Psoas muscle (tissue), 8 donors: ENCODE data around the gene ATRNL1. TPM values are rescaled to one million over a fixed set of nuclear protein-coding genes. Genes with fewer than 3 reads are reported as not detected.

Source experiments
- ATAC-seq, 4 donors: fragments of 200-7000 bp; cut with Tn5 transposase; one replicate each; pipeline ENCODE4 v1.9.1; 2020; ENCODE audit warnings: moderate library complexity in 3 of 4, mild to moderate bottlenecking in 2 of 4
- DNase-seq, 2 donors: peaks; one replicate each; pipeline ENCODE4 v3.0.0-alpha.2; 2020
- H3K27ac ChIP-seq: fragments of 200-600 bp; one replicate; pipeline ENCODE4 v1.8.0; 2022
- H3K27me3 ChIP-seq, 3 donors: fragments of 200-600 bp in 1 of 3; one replicate each; pipeline versions ENCODE4 v1.6.1 to v1.8.0; 2013 to 2022; ENCODE audit warnings: low read length in 2 of 3, mild to moderate bottlenecking in 2 of 3, moderate library complexity in 1 of 3; ENCODE audit not compliant: insufficient read depth in 3 of 3
- H3K36me3 ChIP-seq, 2 donors: fragments of 200-600 bp in 1 of 2; one replicate each; pipeline versions ENCODE4 v1.6.1 to v1.8.0; 2013 to 2022; ENCODE audit warnings: low read depth in 1 of 2, mild to moderate bottlenecking in 1 of 2, moderate library complexity in 1 of 2; ENCODE audit not compliant: insufficient read depth in 1 of 2
- H3K4me1 ChIP-seq: fragments of 200-600 bp; one replicate; pipeline ENCODE4 v1.8.0; 2022
- H3K4me3 ChIP-seq: fragments of 200-600 bp; one replicate; pipeline ENCODE4 v1.8.0; 2022; ENCODE audit warnings: mild to moderate bottlenecking
- H3K9me3 ChIP-seq: fragments of 200-600 bp; one replicate; pipeline ENCODE4 v1.8.0; 2022
- CTCF ChIP-seq: fragments of 200-600 bp; IDR thresholded peaks from one replicate; pipeline ENCODE4 v1.8.0; 2022; ENCODE audit warnings: antibody characterized with exemption
- WGBS, 3 donors: extraction: QIAGEN DNeasy Blood & Tissue Kit; methylation state at CpG; one replicate each; pipeline versions ENCODE4 v1.1.6 to v1.1.7; 2013; 5-methylcytosine and 5-hydroxymethylcytosine counted together
- intact Hi-C, 2 donors: fragments of 100-400 bp; cut with DNase I; formaldehyde crosslinking; loops; one replicate each; pipeline versions ENCODE4 v1.11.0 to v1.14.2; 2022
- polyA plus RNA-seq, 3 donors: library from polyadenylated mRNA; stranded (reverse); fragments of 200-250 nt; gene quantifications; one replicate each; pipeline ENCODE4 v1.2.3, GENCODE V29; 2013
- total RNA-seq, 4 donors: library from RNA; stranded (reverse); fragmentation: NEBNext Ultra II Directional in 2 of 4; extraction: Animal tissue kit (Norgen Biotek cat#: 25700) in 2 of 4; gene quantifications; one replicate each; pipeline versions ENCODE4 v1.2.1 to v1.2.4, GENCODE V29; 2021 to 2023
- donor health status: healthy with polysubstance abuse.
- donor health status: DM: no; HTN: no; CAD: no; lungs with moderate emphysema.
- donor health status: Bipolar disorder and iron deficiency.
- donor health status: healthy.
- donor health status: DM: yes; HTN: yes; CAD: no.
- donor health status: DM: no; HTN: no; CAD: no.
- donor health status: DM: no; HTN: no; CAD: no.
- donor health status: DM: yes; HTN: yes; CAD: no.

The ATRNL1 gene
- total and polyA plus RNA-seq, 7 donors: 0.01 to 7.1 (median 2.2) TPM

GRCh38 chr10:115696747-115697146 lies 603.6 kb downstream of the ATRNL1 start:
- intact Hi-C loops: no loop called here
- Histone ChIP-seq H3K4me1 (no peaks in the 10 kb centered on the region), H3K9me3 (no peaks in the 10 kb centered on the region), H3K27me3 (no peaks in the 10 kb centered on the region), H3K27ac (no peak overlapping the region), H3K36me3 (no peaks in the 10 kb centered on the region), H3K4me3 (no peak overlapping the region)
- no peak for ATAC-seq
- 60 to 84% (median 77%) methylated on average over 4 of the region's 4 CpGs for WGBS, 3 donors
- TF ChIP-seq CTCF: no peak
- DNase-seq: no peak

- no peak for DNase-seq
- Histone ChIP-seq H3K27me3 (no peaks in the 10 kb centered on the region), H3K9me3 (no peaks in the 10 kb centered on the region), H3K27ac (no peak overlapping the region), H3K4me3 (no peak overlapping the region), H3K36me3 (no peaks in the 10 kb centered on the region), H3K4me1 (no peaks in the 10 kb centered on the region)
- intact Hi-C loops: loop anchor here (5.0 to 10.0 kb wide), 3 partner anchors 579 to 679 kb away; no protein-coding TSS in a partner anchor
- TF ChIP-seq CTCF: no peak
- ATAC-seq: no peak
These were observed 612.9 kb downstream of the ATRNL1 start for GRCh38 chr10:115706026-115706425.

- Histone ChIP-seq H3K36me3 (no peaks in the 10 kb centered on the region), H3K4me3 (no peak overlapping the region), H3K9me3 (no peaks in the 10 kb centered on the region), H3K27me3 (no peaks in the 10 kb centered on the region), H3K4me1 (no peaks in the 10 kb centered on the region), H3K27ac (no peak overlapping the region)
- ATAC-seq (no peak), DNase-seq (no peak)
- peak; percentile 30 for TF ChIP-seq CTCF
- 45 to 53% (median 52%) methylated on average over 2 of the region's 2 CpGs for WGBS, 3 donors
- intact Hi-C loops: loop anchor here (5.0 to 10.0 kb wide), 3 partner anchors 578 to 678 kb away; no protein-coding TSS in a partner anchor
These were observed 613.4 kb downstream of the ATRNL1 start for GRCh38 chr10:115706488-115707076.

- Histone ChIP-seq H3K4me3 (no peak overlapping the region), H3K27me3 (no peaks in the 10 kb centered on the region), H3K9me3 (no peaks in the 10 kb centered on the region), H3K27ac (no peak overlapping the region), H3K4me1 (no peaks in the 10 kb centered on the region), H3K36me3 (no peaks in the 10 kb centered on the region)
- intact Hi-C loops: no loop called here
- 87 to 97% (median 90%) methylated on average over 1 of the region's 1 CpG for WGBS, 3 donors
- TF ChIP-seq CTCF: no peak
- DNase-seq: no peak
- ATAC-seq: no peak
These were observed 617.0 kb downstream of the ATRNL1 start for GRCh38 chr10:115710136-115710535.

GRCh38 chr10:115711306-115711705 lies 618.1 kb downstream of the ATRNL1 start:
- no peak for TF ChIP-seq CTCF
- no peak for ATAC-seq

More at GRCh38 chr10:115711306-115711705, 618.1 kb downstream of the ATRNL1 start:
- Histone ChIP-seq H3K27me3 (no peaks in the 10 kb centered on the region), H3K4me3 (no peak overlapping the region), H3K4me1 (no peaks in the 10 kb centered on the region), H3K27ac (no peak overlapping the region), H3K9me3 (no peaks in the 10 kb centered on the region), H3K36me3 (no peaks in the 10 kb centered on the region)
- no peak for DNase-seq
- intact Hi-C loops: no loop called here
- WGBS, 3 donors: 91 to 94% (median 91%) methylated on average over 1 of the region's 1 CpG
